Trophoblast cell (in vitro differentiated cells and primary cell): Measurements from ENCODE around the gene ERCC1.

Experiments
- DNase-seq, 2 donors: peaks; one replicate each; pipeline ENCODE4 v3.0.0-alpha.2; 2016
- H2AFZ ChIP-seq: 2 replicates; pipeline ENCODE4 v1.6.1; 2013; ENCODE audit warnings: low read length, moderate library complexity, mild to moderate bottlenecking; ENCODE audit not compliant: insufficient read depth, poor library complexity
- H2AK5ac ChIP-seq: 2 replicates; pipeline ENCODE4 v1.6.1; 2013; ENCODE audit warnings: mild to moderate bottlenecking, low read length
- H2BK120ac ChIP-seq: 2 replicates; pipeline ENCODE4 v1.6.1; 2013; ENCODE audit warnings: low read length, mild to moderate bottlenecking, moderate library complexity; ENCODE audit not compliant: insufficient read depth, poor library complexity
- H2BK12ac ChIP-seq: 2 replicates; pipeline ENCODE4 v1.6.1; 2013; ENCODE audit warnings: mild to moderate bottlenecking, low read length, moderate library complexity
- H2BK5ac ChIP-seq: 2 replicates; pipeline ENCODE4 v1.6.1; 2013; ENCODE audit warnings: low read length, low read depth, moderate library complexity, mild to moderate bottlenecking; ENCODE audit not compliant: poor library complexity
- H3K14ac ChIP-seq: 2 replicates; pipeline ENCODE4 v1.6.1; 2013; ENCODE audit warnings: mild to moderate bottlenecking, low read length
- H3K18ac ChIP-seq: 2 replicates; pipeline ENCODE4 v1.6.1; 2013; ENCODE audit warnings: mild to moderate bottlenecking, low read length
- H3K23ac ChIP-seq: 2 replicates; pipeline ENCODE4 v1.6.1; 2013; ENCODE audit warnings: low read length
- H3K27ac ChIP-seq: 2 replicates; pipeline ENCODE4 v1.5.1; 2013; ENCODE audit warnings: low read depth, mild to moderate bottlenecking, inconsistent platforms, low read length, moderate library complexity
- H3K27me3 ChIP-seq: 2 replicates; pipeline ENCODE4 v1.6.1; 2013; ENCODE audit warnings: inconsistent platforms, mild to moderate bottlenecking, low read length, moderate library complexity; ENCODE audit not compliant: insufficient read depth
- H3K36me3 ChIP-seq, 2 experiments: 1 replicate in 1 of 2; 2 replicates in 1 of 2; pipeline ENCODE4 v1.6.1; 2013; ENCODE audit warnings: low read length in 2 of 2, mild to moderate bottlenecking in 2 of 2, moderate library complexity in 1 of 2; ENCODE audit not compliant: insufficient read depth in 2 of 2, control insufficient read depth in 1 of 2
- H3K4ac ChIP-seq: 2 replicates; pipeline ENCODE4 v1.6.1; 2013; ENCODE audit warnings: low read depth, mild to moderate bottlenecking, low read length, moderate library complexity
- H3K4me1 ChIP-seq, 2 experiments: 1 replicate in 1 of 2; 2 replicates in 1 of 2; pipeline ENCODE4 v1.6.1; 2013; ENCODE audit warnings: low read length in 2 of 2, mild to moderate bottlenecking in 2 of 2, moderate library complexity in 1 of 2; ENCODE audit not compliant: insufficient read depth in 2 of 2, control insufficient read depth in 1 of 2
- H3K4me2 ChIP-seq: 2 replicates; pipeline ENCODE4 v1.6.1; 2013; ENCODE audit warnings: inconsistent platforms, mild to moderate bottlenecking, low read length, moderate library complexity
- H3K4me3 ChIP-seq: 2 replicates; pipeline ENCODE4 v1.5.1; 2013; ENCODE audit warnings: mild to moderate bottlenecking, low read depth, low read length, inconsistent platforms
- H3K79me1 ChIP-seq: one replicate; pipeline ENCODE4 v1.6.1; 2013; ENCODE audit warnings: low read length
- H3K79me2 ChIP-seq: 2 replicates; pipeline ENCODE4 v1.6.1; 2013; ENCODE audit warnings: low read length, mild to moderate bottlenecking; ENCODE audit not compliant: control insufficient read depth, insufficient read depth, poor library complexity
- H3K9ac ChIP-seq: 2 replicates; pipeline ENCODE4 v1.6.1; 2013; ENCODE audit warnings: mild to moderate bottlenecking, low read length
- H3K9me3 ChIP-seq: 2 replicates; pipeline ENCODE4 v1.6.1; 2013; ENCODE audit warnings: low read depth, mild to moderate bottlenecking, control low read depth, inconsistent platforms, low read length; ENCODE audit not compliant: insufficient read depth
- H4K12ac ChIP-seq: 2 replicates; pipeline ENCODE4 v1.6.1; 2013; ENCODE audit warnings: low read depth, mild to moderate bottlenecking, low read length, moderate library complexity
- H4K8ac ChIP-seq: 2 replicates; pipeline ENCODE4 v1.6.1; 2013; ENCODE audit warnings: low read depth, mild to moderate bottlenecking, low read length, moderate library complexity
- H4K91ac ChIP-seq: one replicate; pipeline ENCODE4 v1.6.1; 2013; ENCODE audit warnings: low read depth, mild to moderate bottlenecking, low read length, moderate library complexity
- WGBS: extraction: QIAGEN DNeasy Blood & Tissue Kit; methylation state at CpG from one replicate; pipeline ENCODE4 v1.1.7; 2013; ENCODE audit warnings: missing lambda C conversion rate; ENCODE audit not compliant: insufficient read length, insufficient coverage; ENCODE audit errors: extremely low coverage; 5-methylcytosine and 5-hydroxymethylcytosine counted together

The ERCC1 gene

DNA sequence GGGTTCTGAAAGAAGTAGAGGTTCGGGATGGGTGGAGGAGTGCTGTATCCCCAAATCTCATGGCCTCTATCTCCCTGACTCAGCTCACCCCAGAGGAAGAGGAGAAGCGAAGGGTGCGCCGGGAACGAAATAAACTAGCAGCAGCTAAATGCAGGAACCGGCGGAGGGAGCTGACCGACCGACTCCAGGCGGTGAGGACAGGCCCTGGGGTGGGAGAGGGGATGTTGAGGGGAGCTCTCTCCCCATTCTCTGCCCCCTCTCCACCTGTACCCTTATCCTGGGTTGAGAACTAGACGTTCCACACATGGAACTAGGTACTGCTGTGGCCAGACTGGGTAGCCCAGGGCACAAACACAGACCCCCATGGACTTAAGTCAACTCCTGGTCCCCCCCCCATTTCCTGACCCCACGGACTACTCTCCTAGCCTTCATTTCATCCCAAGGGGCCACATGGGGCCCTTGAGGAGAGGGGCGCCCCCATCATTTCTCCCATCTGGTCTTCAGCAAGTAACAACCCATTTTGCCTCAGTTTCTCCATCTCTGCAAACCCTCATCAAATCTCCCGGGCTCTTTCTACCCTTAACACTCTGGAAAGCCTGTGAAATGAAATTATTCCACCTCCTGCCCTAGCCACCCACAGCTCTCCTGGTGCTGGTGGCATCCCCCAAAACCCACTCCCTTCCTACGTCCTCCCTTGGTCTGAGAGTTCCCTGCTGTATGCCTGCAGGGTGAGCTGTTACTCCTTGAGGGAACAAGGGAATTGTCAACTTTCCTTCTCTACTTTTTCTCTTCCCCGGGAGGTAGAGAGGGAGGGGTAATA is 47.6 kb upstream of the ERCC1 start:
- H3K4me2 ChIP-seq, result no peak overlapping the region
- no CpG with 5 or more reads among the region's 16 CpGs for WGBS

DNA sequence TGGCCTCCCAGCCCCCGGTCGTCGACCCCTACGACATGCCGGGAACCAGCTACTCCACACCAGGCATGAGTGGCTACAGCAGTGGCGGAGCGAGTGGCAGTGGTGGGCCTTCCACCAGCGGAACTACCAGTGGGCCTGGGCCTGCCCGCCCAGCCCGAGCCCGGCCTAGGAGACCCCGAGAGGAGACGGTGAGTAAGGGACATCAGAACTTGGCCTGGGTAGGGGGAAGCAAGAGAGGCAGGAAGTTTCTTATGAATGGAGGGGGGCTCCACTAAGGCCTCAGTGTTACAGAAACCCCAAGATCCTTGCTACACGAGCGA is 47.0 kb upstream of the ERCC1 start:
- peak overlapping the region; percentile 25 for H3K4me3 ChIP-seq
- H4K12ac ChIP-seq, result no peak overlapping the region
- no CpG with 5 or more reads among the region's 15 CpGs for WGBS
- H4K8ac ChIP-seq, result no peak overlapping the region
- H3K4me2 ChIP-seq, result no peak overlapping the region
- H4K91ac ChIP-seq, result no peak overlapping the region
- no peak overlapping the region for H3K14ac ChIP-seq
- no peak overlapping the region for H2BK12ac ChIP-seq
- peaks cover 4% of the 10 kb centered on the region for H3K9me3 ChIP-seq
- H3K36me3 ChIP-seq, result peaks cover 14 to 21% of the 10 kb centered on the region in 2 experiments
- no peak overlapping the region for H2BK5ac ChIP-seq
- peaks cover 2% of the 10 kb centered on the region for H3K79me2 ChIP-seq
- no peak overlapping the region for H2AFZ ChIP-seq
- peaks cover 9% of the 10 kb centered on the region for H3K79me1 ChIP-seq
- no peak overlapping the region for H3K23ac ChIP-seq
- H3K9ac ChIP-seq, result no peak overlapping the region
- H2AK5ac ChIP-seq, result no peak overlapping the region
- no peak overlapping the region for H3K4ac ChIP-seq
- H3K27me3 ChIP-seq, result no peaks in the 10 kb centered on the region
- H3K4me1 ChIP-seq, result peaks cover 5 to 8% of the 10 kb centered on the region in 2 experiments
- no peak overlapping the region for H3K27ac ChIP-seq
- H3K18ac ChIP-seq, result no peak overlapping the region
- DNase-seq, result no peak
- no peak overlapping the region for H2BK120ac ChIP-seq

More for the DNA sequence above, 47.6 kb upstream of the ERCC1 start:
- no peak overlapping the region for H3K4me3 ChIP-seq
- H3K23ac ChIP-seq, result no peak overlapping the region
- H4K8ac ChIP-seq, result no peak overlapping the region
- no peak overlapping the region for H3K18ac ChIP-seq
- no peak overlapping the region for H2AK5ac ChIP-seq
- no peak overlapping the region for H3K9ac ChIP-seq
- peaks cover 2% of the 10 kb centered on the region for H3K79me2 ChIP-seq
- H3K14ac ChIP-seq, result no peak overlapping the region
- DNase-seq, result peak in 1 of 2 donors; percentile 59
- peaks cover 14 to 21% of the 10 kb centered on the region in 2 experiments for H3K36me3 ChIP-seq
- H3K27ac ChIP-seq, result no peak overlapping the region
- H4K91ac ChIP-seq, result no peak overlapping the region
- no peak overlapping the region for H2BK120ac ChIP-seq
- peaks cover 9% of the 10 kb centered on the region for H3K79me1 ChIP-seq
- H3K4me1 ChIP-seq, result peaks cover 5 to 8% of the 10 kb centered on the region in 2 experiments
- peaks cover 4% of the 10 kb centered on the region for H3K9me3 ChIP-seq
- H3K27me3 ChIP-seq, result no peaks in the 10 kb centered on the region
- H3K4ac ChIP-seq, result no peak overlapping the region
- H2BK12ac ChIP-seq, result no peak overlapping the region
- H2AFZ ChIP-seq, result no peak overlapping the region
- no peak overlapping the region for H4K12ac ChIP-seq
- no peak overlapping the region for H2BK5ac ChIP-seq

DNA sequence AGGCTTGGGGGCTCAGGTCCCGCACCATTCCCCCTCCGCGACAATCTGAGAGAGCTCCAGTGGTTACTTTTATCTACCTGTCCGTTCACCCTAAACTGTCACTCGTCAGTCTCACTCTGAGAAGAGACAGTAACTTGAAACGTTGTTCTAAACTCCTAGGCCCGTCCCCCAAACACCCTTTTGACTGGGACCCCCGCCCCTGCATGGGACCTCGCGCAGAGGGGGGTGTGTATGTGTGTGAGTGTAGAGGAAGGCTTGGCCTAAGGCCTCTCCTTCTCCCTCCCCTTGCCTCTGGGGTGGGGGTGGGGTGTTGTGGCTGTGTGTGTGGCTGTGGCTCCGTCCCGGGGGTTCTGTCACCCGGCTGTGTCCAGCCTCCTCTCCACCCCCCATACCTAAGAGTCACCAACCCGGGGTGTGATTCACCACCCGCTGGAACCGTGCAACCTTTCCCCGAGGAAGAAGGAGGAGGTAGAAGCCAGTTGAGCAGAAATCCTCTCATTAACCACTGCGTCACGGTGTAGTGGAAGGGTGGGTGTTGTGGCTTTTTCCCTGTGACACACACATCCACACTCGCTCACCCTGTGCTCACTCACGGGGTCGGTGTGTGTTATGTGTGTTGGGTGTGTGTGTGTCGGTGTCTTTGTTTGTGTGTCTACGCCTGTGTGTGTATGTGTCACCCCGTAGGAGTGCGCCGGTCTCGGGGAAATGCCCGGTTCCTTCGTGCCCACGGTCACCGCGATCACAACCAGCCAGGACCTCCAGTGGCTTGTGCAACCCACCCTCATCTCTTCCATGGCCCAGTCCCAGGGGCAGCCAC is 46.4 kb upstream of the ERCC1 start:
- H3K27ac ChIP-seq, result no peak overlapping the region
- whole genome bisulfite sequencing, result no CpG with 5 or more reads among the region's 33 CpGs
- DNase-seq, result peak; percentile 48 to 65
- H2AK5ac ChIP-seq, result no peak overlapping the region
- H3K4me2 ChIP-seq, result peak overlapping the region; percentile 98
- H3K14ac ChIP-seq, result no peak overlapping the region
- no peaks in the 10 kb centered on the region for H3K27me3 ChIP-seq
- H3K18ac ChIP-seq, result no peak overlapping the region
- peak overlapping the region; percentile 56 for H3K23ac ChIP-seq
- peaks cover 9% of the 10 kb centered on the region for H3K79me1 ChIP-seq
- peaks cover 2% of the 10 kb centered on the region for H3K79me2 ChIP-seq
- H3K9ac ChIP-seq, result peak overlapping the region; percentile 44
- H3K4me3 ChIP-seq, result peak overlapping the region; percentile 25
- no peak overlapping the region for H4K91ac ChIP-seq
- peaks cover 14 to 21% of the 10 kb centered on the region in 2 experiments for H3K36me3 ChIP-seq
- H4K8ac ChIP-seq, result no peak overlapping the region
- H2AFZ ChIP-seq, result peak overlapping the region; percentile 18
- no peak overlapping the region for H3K4ac ChIP-seq
- no peak overlapping the region for H2BK120ac ChIP-seq
- no peak overlapping the region for H2BK12ac ChIP-seq
- peaks cover 4% of the 10 kb centered on the region for H3K9me3 ChIP-seq
- no peak overlapping the region for H2BK5ac ChIP-seq
- H3K4me1 ChIP-seq, result peaks cover 6 to 9% of the 10 kb centered on the region in 2 experiments
- H4K12ac ChIP-seq, result no peak overlapping the region

DNA sequence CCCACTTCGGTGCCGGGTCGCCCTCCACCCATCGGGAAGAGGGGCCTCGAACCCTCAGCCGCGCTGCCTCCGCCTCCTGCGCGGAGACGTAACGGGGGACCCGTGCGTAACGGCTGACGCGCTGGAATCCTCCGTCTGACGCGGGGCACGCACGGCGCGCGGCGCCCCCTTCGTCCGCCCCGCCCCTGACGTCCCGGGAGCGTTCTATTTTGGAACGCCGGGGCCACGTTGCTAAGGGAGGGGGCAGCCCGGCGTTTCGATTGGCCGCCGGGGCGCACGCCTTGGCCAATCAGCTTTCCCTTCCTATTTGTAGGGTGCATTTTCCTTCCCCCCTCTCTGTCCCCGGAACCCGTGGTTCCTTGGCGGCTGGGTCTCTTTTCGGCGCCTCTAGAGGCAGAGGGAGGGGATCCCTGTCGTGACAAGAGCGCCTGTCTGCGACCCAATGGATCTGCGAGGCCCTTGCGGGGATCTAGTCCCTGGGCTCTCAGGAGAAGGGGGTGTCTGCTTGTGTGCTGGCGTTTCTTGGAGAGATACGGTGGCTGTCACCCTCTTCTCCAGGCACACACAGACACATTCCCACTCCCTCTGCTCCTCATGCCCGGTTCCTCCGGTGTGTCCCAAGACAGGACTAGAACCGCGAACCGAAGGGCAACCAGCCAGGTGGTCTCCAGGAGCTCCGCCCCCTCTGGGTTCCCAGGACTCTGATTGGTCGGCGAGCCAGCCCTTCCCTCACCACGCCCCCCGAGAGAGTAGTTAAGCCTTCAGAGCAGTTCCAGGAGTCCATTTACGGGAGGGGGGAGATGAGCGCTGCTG is 45.6 kb upstream of the ERCC1 start:
- Histone ChIP-seq H3K27me3 (no peaks in the 10 kb centered on the region), H4K91ac (peak overlapping the region; percentile 43), H3K14ac (peak overlapping the region; percentile 63), H3K9ac (peak overlapping the region; percentile 76), H3K9me3 (peaks cover 4% of the 10 kb centered on the region), H3K18ac (peak overlapping the region; percentile 17), H3K4me2 (peak overlapping the region; percentile 98), H3K4ac (no peak overlapping the region), H3K4me3 (peak overlapping the region; percentile 79), H4K12ac (no peak overlapping the region), H2BK12ac (no peak overlapping the region), H2BK5ac (no peak overlapping the region), H4K8ac (peak overlapping the region; percentile 77), H2AK5ac (no peak overlapping the region), H3K36me3 (peaks cover 14 to 21% of the 10 kb centered on the region in 2 experiments), H2AFZ (peak overlapping the region; percentile 84), H2BK120ac (peak overlapping the region; percentile 53), H3K79me2 (peaks cover 2% of the 10 kb centered on the region), H3K4me1 (peaks cover 11 to 14% of the 10 kb centered on the region in 2 experiments), H3K27ac (peak overlapping the region; percentile 29), H3K23ac (no peak overlapping the region), H3K79me1 (peaks cover 9% of the 10 kb centered on the region)
- DNase-seq, result peak; percentile 57 to 68
- WGBS, result no CpG with 5 or more reads among the region's 66 CpGs
